ENCODE results near the gene GALNT7.
"Not testable (repeated sequence)": the region's sequence is repeated elsewhere in the genome, so short reads cannot be mapped to it uniquely, and the experiment has no call there.

Gene GALNT7

DNA sequence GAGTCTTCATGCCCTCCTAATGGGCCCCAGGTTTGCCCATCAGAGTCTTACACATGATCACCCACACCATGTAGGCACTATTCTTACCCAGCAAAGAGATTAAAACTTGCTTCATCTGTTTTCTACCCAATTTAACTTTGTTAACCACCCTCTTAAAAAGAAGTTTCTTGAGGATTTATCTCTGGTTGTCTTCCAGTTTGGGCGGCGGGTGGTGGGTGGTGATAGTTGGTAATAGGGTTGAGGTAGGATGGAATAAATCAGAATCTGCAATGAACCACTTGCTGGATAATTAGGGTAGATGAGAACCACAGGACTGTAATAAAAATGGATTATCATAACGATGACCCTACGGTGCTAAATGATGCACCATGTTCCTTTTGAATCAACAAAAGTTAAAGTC is 30.9 kb downstream of the GALNT7 start:
- FAIRE-seq: no peak

DNA sequence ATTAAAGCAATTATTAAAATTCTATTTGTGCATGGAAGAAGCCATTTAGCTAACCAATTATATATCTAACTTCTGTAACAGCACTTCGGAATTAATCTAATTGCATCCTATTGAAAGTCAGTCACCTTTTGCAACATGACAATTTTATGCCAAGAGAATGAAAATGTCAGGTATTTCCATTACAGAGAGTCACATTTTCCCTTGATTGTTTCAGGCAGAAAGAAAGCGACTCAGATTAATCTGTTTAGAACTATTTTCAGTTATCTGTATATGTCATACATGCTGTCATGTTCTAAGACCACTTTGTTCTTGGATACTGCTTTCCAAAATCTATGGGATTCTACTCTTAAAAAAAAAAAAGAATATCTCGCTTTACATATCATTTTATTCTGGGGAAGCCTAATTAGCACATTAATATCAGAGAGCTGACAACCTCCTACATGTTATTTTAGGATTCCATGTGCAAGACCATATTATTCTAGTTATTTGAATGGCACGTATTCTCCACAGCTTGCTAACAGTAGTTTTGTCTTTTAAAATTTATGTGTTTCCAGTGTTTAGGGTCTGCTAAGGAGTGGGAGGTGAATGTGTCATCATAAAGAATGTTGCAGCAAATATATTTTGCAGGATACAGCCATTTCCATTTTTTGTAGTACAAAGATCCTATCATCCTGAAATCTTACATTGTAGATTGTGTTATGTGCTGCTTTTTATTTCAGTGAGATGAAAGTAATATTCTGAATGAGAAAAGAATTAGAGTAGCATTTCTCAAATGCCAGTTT is 31.7 kb downstream of the GALNT7 start:
- no peak for FAIRE-seq

DNA sequence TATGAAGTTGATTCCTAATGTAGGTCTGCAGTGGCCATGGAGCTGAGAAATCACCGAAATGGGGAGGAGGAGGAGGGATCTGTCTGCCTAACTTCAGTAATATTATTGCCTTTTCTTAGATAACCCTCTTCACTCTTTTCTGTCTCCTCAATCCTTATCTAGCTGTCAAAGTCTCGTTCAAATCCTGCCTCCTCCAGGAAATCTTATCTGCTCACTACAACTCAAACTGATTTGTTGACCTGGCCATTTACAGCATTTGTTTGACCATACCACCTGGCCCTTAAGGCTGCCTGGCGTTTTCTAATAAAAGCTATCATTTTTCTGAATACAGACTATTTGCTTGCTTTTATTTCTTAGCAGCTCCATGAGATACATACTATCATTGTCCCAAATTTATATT is 33.8 kb downstream of the GALNT7 start:
- no peak for FAIRE-seq

DNA sequence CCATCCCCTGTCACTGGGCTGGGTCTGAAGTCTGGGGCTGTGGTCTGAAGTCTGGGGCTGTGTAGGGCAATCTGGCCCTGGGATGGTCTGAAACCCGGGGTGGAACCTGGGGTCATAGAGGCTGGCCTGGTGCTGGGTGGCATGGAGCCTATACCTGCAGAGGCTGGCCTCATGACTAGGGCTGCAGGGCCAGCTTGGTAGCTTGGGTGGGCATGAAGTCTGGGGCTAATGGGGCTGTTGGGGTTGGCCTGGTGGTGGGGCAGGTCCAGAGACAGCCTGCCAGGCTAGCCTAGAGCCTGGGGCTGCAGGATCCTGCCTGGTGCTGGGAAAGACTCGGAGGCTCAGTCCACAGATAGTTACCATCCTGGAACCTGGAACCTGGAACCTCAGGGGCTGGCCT is 37.0 kb downstream of the GALNT7 start:
- no peak for FAIRE-seq

DNA sequence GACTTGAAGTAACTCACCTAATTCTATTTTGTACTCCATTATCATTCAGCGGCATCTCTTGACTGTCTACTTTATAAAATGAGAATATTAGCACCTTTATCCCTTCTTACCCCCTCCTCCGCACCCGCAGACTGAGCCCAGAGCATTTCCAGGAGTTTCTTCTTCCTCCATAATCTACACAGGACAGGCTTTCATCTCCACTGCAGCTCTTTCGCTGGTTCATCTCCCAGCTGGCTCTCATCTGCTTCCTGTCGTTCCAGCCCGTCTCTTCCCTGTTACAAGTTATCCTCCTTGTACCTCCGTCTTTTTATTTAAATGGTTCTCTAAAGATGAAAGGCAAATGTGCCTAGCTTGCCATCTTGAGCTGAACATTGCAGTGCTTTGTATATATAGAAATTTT is 39.8 kb downstream of the GALNT7 start:
- FAIRE-seq: no peak

DNA sequence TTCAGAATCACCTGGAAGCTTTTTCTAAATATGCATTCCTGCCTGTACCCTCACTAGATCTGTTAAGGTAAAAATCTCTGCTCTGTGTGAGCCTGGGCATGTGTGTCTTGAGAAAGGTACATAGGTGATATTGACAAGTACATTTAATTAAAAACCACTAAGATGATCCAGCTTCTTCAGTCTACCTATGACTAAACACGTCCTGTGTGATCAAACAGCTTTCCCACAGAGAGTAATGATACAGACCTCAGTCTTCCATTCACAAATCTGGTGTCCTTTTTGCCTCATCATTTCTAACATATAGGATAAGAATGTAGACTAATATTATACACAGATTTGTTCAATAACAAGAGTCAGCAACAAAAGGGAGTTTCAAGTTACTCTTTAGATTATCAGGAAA is 42.6 kb downstream of the GALNT7 start:
- no peak for FAIRE-seq

DNA sequence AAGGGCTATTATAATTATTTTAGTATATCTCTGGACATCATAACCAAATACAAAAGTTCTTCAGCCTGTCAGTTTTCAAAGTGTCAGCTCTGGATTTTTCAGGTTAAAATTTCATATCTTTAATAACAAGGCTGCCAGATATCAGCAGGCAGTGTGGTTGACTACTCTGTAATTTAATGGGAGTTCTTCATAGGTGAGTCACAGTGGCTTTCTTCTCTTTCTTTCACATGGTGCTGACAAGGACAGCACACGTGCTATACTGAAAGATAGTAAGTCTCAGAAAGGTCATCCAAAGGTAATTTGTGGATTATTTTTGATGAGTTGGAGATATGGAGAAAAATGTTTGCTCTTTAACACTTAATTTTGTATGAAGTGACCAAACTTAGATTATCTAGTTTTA is 43.2 kb downstream of the GALNT7 start:
- FAIRE-seq: no peak

DNA sequence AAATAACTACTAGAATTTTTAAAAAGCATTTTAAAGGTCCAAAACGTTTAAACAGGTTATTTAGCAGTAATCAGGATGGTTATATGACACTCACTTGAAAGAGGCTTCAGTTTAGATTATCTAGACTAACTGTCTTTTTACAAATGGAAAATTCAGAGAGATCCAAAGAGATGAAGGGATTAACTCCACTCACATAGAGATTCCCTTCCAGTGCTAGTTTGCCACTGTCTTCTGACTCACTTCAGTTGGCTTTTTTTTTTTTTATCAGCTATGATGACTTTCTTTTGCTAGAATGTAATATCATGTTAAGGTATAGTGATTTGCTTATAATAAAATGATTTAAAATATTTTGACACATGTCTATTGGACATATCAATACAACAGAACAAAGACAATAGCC is 43.8 kb downstream of the GALNT7 start:
- no peak for FAIRE-seq

DNA sequence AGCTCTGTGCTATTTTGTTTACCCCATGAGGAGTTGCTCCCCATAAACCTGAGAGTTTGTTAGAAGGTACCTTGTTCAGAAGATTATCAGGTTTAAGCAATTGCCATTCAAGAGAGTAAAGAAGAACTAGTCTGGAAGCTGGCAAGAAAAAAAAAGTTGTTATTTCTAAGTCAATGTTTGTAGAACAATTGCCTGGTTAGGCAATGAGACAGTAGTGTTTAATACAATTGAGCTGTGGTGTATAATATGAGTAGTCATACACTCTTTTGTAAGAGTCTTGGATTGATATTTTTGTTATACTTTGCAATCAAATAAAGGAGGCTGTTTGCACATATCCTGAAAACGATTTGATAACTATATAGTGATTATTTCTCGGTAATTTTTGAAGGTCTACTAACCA is 44.7 kb downstream of the GALNT7 start:
- FAIRE-seq: no peak

DNA sequence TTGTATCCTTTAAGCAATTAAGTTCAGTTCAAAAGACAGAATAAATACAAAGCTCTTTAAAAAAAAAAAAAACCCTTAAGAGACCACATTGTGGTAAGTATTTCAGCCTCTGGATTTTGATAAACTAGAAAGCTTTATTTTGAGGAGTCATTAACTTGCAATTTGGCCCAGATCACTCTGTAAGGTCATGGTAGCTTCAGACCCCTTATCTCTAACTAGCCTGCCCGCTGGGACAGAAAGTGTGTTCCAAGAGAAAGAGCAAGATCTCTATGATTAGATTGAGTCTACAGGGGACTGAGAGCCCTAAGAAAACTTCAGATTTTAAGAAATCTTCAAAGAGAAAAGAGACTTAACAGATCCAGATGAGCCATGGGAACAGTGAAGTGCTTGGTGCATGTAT is 45.6 kb downstream of the GALNT7 start:
- no peak for FAIRE-seq

DNA sequence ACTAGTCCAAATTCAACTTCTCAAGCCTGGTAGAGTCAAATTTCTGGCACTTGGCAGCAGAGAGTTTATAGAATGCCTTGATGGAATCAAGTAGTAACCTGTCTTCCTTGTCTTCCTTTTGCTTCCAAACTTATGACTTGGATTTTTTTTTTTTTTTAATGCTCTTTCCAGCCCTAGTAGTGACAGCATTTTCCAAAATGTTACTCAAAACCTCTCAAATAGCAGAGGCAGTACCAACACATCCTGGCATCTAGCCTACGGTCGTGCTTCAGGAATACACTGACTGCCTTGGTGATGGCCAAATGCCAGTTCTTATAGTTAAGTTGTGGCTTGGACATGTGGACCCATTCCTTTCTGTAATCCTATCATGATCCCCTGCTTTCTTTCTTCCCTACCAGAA is 46.0 kb downstream of the GALNT7 start:
- FAIRE-seq: no peak

DNA sequence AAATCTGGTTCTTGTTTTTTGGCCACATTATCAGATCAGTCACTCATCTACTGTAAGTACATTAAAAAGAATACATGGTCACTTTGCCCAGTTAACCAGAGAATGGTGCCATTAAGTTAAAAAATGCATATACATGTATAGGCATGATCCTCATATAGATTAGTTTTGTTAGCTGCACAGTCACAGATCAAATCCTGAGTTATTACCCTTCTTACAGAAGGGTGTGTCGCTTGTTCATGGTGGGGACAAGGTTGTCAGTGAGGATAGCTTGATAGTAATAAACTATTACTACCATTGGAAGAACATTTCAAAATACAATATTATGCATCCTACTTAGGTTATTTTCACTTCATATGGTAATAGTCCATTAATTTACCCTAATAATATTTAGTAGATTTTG is 48.5 kb downstream of the GALNT7 start:
- no peak for FAIRE-seq

DNA sequence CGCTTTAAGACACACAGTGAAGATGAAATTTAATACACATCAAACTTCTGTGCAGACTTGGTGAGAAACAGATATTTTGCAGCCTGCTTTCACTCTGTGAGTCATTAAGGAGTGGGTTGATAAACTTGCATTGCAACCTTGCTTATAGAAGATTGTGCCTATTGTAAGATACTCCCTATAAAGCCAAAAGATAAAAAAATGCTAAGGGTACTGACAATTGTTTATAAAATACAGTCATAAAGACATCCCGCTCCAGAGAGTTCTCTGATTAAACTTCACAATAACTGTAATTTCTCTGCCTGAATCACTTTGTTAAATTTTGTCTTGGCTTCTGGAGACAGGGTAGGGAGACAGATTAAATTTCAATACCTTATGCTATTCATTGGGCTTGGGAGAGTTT is 49.1 kb downstream of the GALNT7 start:
- no peak for FAIRE-seq

DNA sequence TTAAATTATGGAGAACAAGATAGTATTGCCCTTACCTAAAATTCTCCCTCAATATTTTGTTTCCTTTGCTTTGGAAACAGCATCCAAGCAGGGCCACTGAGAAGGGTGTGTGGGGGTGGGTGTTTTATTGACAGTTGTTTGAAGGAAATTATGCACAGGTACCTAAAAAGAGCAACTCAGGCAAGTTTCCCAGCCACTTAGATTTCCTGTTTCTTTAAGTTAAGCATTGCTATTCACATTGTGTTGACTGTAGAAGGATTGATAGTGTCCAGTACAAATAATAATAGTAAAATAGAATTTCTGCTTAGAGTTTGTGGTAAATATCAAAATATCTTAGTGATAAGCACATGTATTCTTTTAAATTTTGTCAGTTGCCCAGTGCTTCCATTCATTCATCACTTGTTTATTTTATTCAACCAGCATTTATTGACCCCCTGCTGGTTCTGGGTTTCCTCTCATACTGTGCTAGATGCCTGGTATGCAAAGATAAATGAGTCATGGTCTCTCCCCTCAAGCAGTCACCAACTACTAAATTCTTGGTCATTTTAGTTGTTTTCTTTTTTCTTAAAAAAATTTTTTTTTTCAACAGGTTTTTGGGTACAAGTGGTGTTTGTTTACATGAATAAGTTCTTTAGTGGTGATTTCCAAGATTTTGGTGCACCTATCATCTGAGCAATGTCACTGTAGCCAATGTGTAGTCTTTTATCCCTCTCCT is 50.0 kb downstream of the GALNT7 start:
- no peak for FAIRE-seq

DNA sequence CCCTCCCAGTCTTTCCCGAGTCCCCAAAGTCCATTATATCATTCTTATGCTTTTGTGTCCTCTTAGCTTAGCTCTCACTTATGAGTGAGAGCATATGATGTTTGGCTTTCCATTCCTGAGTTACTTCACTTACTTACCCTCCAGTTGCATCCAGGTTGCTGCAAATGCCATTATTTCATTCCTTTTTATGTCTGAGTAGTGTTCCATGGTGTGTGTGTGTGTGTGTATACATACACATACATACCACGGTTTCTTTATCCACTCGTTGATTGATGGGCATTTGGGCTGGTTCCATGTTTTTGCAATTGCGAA is 50.5 kb downstream of the GALNT7 start:
- FAIRE-seq: not testable (repeated sequence)

DNA sequence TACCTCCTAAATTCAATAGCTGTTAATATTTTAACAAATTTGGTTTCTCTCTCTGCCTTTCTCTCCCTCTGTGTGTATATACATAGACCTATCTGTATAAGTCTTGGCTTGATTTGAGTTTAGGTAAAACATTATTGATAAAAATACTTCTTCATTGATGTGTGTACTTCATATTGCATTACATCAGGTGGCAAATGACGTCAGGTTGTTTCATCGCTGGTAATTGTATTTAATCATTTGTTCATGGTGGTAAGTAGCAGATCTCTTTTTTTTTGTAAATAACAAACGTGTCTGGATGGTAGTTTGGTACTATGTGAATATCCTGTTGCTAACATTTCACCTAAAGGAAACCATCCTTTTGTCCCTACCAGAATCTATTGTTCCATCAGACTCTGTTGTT is 55.1 kb downstream of the GALNT7 start:
- no peak for FAIRE-seq

DNA sequence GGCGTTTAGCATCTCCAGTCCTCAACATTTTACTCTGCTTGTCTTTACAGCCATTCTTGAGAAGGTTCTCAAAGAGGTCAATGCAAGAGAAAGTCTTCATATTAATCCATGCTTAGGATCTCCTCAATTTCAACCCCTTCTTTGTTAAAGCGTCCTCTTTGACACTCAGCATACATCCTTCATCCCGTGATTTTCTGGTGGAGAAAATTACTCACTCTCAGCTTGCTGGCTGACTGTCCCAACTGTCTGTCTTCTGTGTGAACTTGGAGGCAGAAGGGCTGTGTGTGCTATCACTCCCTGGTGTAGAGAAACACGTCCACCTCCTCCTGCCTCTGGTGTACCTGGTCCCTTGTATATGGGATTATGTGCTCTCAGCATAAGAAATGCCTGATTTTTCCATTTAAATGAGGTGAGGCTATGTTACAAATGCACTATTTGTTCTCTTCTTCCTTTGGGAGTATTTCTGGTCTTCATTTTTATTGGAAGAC is 57.8 kb downstream of the GALNT7 start:
- FAIRE-seq: no peak

DNA sequence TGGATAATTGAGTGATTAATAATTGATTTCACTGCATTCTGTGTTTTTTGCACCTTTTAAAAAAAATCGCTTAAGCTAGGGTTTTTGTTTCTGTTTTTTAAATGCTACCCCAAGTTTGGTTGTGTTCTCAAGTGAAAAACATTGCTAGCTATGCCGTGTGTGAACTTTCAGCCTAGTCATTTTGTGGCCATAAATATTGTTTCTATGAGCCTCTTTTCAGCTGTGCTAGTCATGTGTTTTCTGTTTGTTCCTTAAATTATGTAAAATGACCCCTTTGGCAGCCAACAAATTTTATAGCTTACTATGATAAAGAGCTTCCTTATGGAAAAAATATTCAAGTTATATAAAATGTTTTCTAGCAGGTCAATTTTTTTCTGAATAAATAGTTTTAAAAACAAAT is 59.1 kb downstream of the GALNT7 start:
- FAIRE-seq: no peak

DNA sequence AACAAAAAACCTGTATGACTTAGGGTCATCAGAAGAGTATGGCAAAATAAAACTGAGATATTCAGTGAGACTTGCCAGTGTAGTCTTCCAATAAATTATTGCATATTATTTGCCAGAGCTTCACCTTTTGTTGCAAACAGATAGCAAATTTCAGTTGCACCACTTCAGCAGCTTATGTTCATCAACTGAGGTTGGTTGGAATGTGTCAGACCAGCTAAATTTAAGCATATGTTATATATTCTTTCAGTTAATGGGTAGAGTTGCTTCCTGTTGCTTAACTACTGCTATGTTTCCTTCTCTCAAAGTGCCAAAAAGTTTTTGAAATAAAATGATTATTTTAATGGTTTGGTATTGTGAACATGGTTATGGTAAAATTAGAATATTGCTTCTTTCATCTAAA is 61.5 kb downstream of the GALNT7 start:
- FAIRE-seq: no peak

DNA sequence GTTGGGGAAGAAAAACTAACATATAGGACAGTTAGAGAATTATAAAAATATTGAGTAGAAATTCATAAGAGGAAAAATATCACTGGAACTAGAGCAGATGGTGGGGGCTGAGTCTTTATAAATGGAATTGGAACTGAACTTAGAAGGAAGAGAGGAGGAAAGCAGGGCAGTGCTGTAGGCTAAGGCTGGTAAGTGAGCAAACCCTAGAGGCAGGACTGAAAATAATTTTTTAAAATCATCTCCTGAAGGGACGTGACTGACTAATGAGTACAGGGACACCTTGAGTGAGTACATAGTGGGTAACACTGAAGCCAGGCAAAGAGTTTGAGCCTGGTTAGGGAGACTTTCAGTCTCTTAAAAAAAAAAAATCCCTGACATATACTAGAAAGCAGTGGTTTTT is 63.3 kb downstream of the GALNT7 start:
- no peak for FAIRE-seq

DNA sequence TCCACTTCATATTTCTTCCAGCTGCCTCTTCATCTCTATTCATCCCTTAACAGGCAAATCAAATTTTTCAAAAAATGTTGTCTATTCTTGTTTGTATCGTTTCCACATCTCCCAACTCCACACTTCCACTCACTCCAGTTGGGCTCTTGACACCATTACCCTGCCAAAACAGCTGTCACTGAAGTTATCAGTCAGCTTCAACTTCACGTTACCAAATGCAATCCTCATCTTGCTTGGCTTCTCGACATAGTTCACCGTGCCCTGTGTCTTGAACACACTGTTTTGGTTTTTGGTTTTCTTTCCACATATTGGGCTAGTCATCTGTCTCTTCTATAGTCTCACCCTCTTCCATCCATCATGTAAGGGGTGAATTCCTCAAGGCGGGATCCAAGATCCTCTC is 65.2 kb downstream of the GALNT7 start:
- no peak for FAIRE-seq

DNA sequence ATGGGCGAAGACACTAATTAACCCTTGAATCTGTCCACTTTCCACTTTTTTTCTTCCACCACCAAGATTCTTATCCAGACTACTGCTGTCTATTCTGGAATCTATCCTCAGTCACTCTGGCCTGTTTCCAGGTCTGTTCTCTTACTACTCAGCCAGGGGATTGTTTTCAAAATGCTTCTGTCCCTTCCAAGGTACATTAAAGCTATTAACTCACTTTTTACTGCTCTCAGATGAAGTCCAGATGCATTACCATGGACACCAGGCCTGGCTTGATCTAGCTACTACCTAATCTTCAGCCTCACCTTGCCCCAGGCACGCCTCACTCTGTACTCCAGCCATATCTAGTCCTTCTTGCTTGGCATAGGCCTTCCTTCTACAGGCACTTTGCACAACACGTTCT is 66.4 kb downstream of the GALNT7 start:
- no peak for FAIRE-seq

DNA sequence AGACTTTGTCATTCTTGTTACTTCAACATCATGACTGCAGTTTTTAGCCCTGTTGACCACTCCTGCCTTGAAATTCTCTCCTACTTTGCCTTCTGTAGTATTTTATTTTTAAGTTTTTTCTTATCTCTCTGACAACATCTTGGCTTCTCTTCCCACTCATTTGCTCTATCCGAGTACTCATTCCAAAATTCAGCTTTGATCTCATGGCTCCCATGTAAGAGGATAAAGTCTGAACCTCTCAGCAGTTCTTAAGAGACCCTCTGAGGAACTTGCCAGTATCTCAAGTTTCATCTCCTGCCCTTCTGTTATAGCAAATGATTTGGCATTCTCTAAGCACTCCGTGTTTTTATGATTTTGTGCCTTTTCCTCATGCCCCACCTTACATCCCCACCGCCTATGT is 67.7 kb downstream of the GALNT7 start:
- no peak for FAIRE-seq

DNA sequence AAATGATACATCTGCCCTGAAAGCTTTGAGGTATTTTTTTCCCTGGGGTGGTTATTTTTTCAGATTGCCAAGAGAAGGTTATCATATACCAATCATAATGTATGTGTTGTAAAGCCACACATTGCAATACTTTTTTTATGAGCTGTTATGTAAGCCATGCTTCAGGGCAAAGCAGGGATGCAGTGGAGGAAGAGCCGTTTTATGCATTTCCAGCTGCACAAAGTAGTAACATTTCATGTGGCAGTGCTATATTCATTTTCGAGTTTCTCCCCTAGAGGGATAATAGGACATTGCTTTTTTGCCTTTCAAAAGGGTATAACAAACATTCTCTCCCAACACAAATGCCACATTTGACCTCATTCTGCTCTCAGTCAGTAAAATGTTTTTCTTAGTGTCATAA is 68.5 kb downstream of the GALNT7 start:
- no peak for FAIRE-seq

DNA sequence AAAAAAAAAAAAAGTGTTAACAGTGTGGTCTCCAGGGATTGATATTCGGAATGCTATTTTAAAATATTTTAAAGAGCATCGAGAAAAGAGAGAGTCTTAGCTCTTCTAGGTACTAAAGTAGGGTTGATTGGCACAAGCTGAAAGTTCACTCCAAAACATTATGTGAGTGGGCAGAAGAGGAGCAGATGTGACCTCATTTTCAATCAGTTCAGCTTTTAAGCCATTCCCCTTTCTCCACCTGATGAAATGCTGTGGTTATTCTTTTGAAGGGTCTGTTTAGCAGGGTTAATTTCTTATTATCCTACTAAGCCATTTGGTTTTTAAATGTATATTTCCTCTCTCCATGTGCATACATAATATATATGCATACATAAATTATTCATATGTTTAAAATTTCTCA is 69.2 kb downstream of the GALNT7 start:
- no peak for FAIRE-seq

All from TTC549 (cell line).